Thoracic aorta (tissue), 2 donors: ENCODE measurements around the gene MXD4. TPM values are rescaled to one million over a fixed set of nuclear protein-coding genes. Genes with fewer than 3 reads are reported as not detected.

ENCODE experiments used
- ATAC-seq: fragments of 150-250 bp; one replicate; pipeline ENCODE4 v1.8.0; 2017; ENCODE audit warnings: low read depth; ENCODE audit not compliant: insufficient number of reproducible peaks, low FRiP score
- DNase-seq: peaks from one replicate; pipeline ENCODE4 v3.0.0-alpha.2; 2020; ENCODE audit warnings: low spot score
- H3K27ac ChIP-seq, 2 donors: fragments of 200-600 bp; sonication (generic); 1 replicate in 1 of 2; 2 replicates in 1 of 2; pipeline ENCODE4 v1.5.1; 2016; ENCODE audit warnings: mild to moderate bottlenecking in 2 of 2, moderate library complexity in 2 of 2
- H3K27me3 ChIP-seq: fragments of 200-600 bp; sonication (generic); replicated peaks from 2 replicates; pipeline ENCODE4 v1.6.0; 2016; ENCODE audit warnings: mild to moderate bottlenecking; ENCODE audit not compliant: insufficient read depth
- H3K36me3 ChIP-seq: fragments of 200-600 bp; sonication (generic); one replicate; pipeline ENCODE4 v1.5.1; 2016
- H3K4me1 ChIP-seq, 2 donors: fragments of 200-600 bp; sonication (generic); 1 replicate in 1 of 2; 2 replicates in 1 of 2; pipeline versions ENCODE4 v1.5.1 to v1.6.0; 2016; ENCODE audit warnings: low read depth in 2 of 2, mild to moderate bottlenecking in 1 of 2; ENCODE audit not compliant: control insufficient read depth in 1 of 2
- H3K4me3 ChIP-seq: fragments of 200-600 bp; sonication (generic); 2 replicates; pipeline ENCODE4 v1.5.1; 2016; ENCODE audit warnings: mild to moderate bottlenecking
- H3K9me3 ChIP-seq: fragments of 200-600 bp; sonication (generic); 2 replicates; pipeline ENCODE4 v1.5.1; 2016
- CTCF ChIP-seq: fragments of 200-600 bp; sonication (generic); IDR thresholded peaks from one replicate; pipeline ENCODE4 v1.5.1; 2019; ENCODE audit warnings: antibody characterized with exemption
- total RNA-seq, 2 donors: library from RNA; depleted of rRNA; stranded (reverse); fragments of >200 nt; gene quantifications; one replicate each; pipeline versions ENCODE4 v1.1.0 to v1.2.3, GENCODE V29; 2016

Gene MXD4
- total RNA-seq, 2 donors from 2014 or later = 93.1 to 105 TPM

- no peak overlapping the region for H3K27ac ChIP-seq
- ATAC-seq (no peak), DNase-seq (no peak)
- H3K4me3 ChIP-seq = no peak overlapping the region
- no peaks in the 10 kb centered on the region for H3K9me3 ChIP-seq
- H3K36me3 ChIP-seq = no peaks in the 10 kb centered on the region
- no peaks in the 10 kb centered on the region for H3K4me1 ChIP-seq
- TF ChIP-seq CTCF = no peak
- H3K27me3 ChIP-seq = no peaks in the 10 kb centered on the region
Observed at GRCh38 chr4:2284161-2284933, 22.4 kb upstream of the MXD4 start.

- H3K36me3 ChIP-seq = no peaks in the 10 kb centered on the region
- no peak overlapping the region for H3K4me3 ChIP-seq
- no peak for ATAC-seq
- H3K27me3 ChIP-seq = no peaks in the 10 kb centered on the region
- no peaks in the 10 kb centered on the region for H3K4me1 ChIP-seq
- H3K27ac ChIP-seq = no peak overlapping the region
- no peaks in the 10 kb centered on the region for H3K9me3 ChIP-seq
- no peak for TF ChIP-seq CTCF
- no peak for DNase-seq
Observed at GRCh38 chr4:2283199-2283711, 21.3 kb upstream of the MXD4 start.

GRCh38 chr4:2281575-2282343 is 19.9 kb upstream of the MXD4 start:
- Histone ChIP-seq H3K9me3 (no peaks in the 10 kb centered on the region), H3K36me3 (no peaks in the 10 kb centered on the region), H3K27ac (no peak overlapping the region), H3K4me3 (no peak overlapping the region), H3K27me3 (no peaks in the 10 kb centered on the region), H3K4me1 (no peaks in the 10 kb centered on the region)
- DNase-seq = no peak
- no peak for ATAC-seq
- TF ChIP-seq CTCF = no peak

- Histone ChIP-seq H3K27me3 (no peaks in the 10 kb centered on the region), H3K4me1 (no peaks in the 10 kb centered on the region), H3K36me3 (no peaks in the 10 kb centered on the region), H3K9me3 (no peaks in the 10 kb centered on the region), H3K27ac (no peak overlapping the region), H3K4me3 (no peak overlapping the region)
- ATAC-seq (no peak), DNase-seq (no peak)
- no peak for TF ChIP-seq CTCF
Observed at GRCh38 chr4:2280531-2281300, 18.8 kb upstream of the MXD4 start.

GRCh38 chr4:2277956-2278355 is 16.0 kb upstream of the MXD4 start:
- Histone ChIP-seq H3K36me3 (no peaks in the 10 kb centered on the region), H3K9me3 (no peaks in the 10 kb centered on the region), H3K27ac (no peak overlapping the region), H3K4me1 (no peaks in the 10 kb centered on the region), H3K27me3 (no peaks in the 10 kb centered on the region), H3K4me3 (no peak overlapping the region)
- TF ChIP-seq CTCF = no peak
- no peak for ATAC-seq
- no peak for DNase-seq
